Subcutaneous abdominal adipose tissue (tissue), 5 donors: Measurements from ENCODE around the gene JRKL.
"Not testable (repeated sequence)": the region's sequence is repeated elsewhere in the genome, so short reads cannot be mapped to it uniquely, and the experiment has no call there.

Experiments
- H3K27ac ChIP-seq: one replicate; pipeline ENCODE4 v1.7.0; 2013; ENCODE audit warnings: low read depth, mild to moderate bottlenecking, inconsistent platforms, low read length, moderate library complexity
- H3K27me3 ChIP-seq, 5 donors: one replicate each; pipeline ENCODE4 v1.7.0; 2013; ENCODE audit warnings: low read length in 5 of 5, inconsistent platforms in 1 of 5; ENCODE audit not compliant: control insufficient read depth in 5 of 5, insufficient read depth in 4 of 5
- H3K36me3 ChIP-seq, 5 donors: one replicate each; pipeline ENCODE4 v1.7.0; 2013; ENCODE audit warnings: low read length in 5 of 5; ENCODE audit not compliant: control insufficient read depth in 5 of 5, insufficient read depth in 5 of 5
- H3K4me1 ChIP-seq, 5 donors: one replicate each; pipeline ENCODE4 v1.7.0; 2013; ENCODE audit warnings: low read length in 5 of 5, mild to moderate bottlenecking in 3 of 5, moderate library complexity in 1 of 5; ENCODE audit not compliant: control insufficient read depth in 5 of 5, insufficient read depth in 5 of 5
- H3K4me3 ChIP-seq, 5 donors: one replicate each; pipeline ENCODE4 v1.7.0; 2013; ENCODE audit warnings: low read length in 5 of 5, low read depth in 1 of 5
- H3K9ac ChIP-seq, 5 donors: one replicate each; pipeline ENCODE4 v1.7.0; 2013; ENCODE audit warnings: low read length in 5 of 5, mild to moderate bottlenecking in 4 of 5, moderate library complexity in 3 of 5
- H3K9me3 ChIP-seq, 5 donors: one replicate each; pipeline ENCODE4 v1.7.0; 2013; ENCODE audit warnings: low read length in 5 of 5; ENCODE audit not compliant: control insufficient read depth in 5 of 5
- donor health status: healthy.
- donor health status: healthy.
- donor health status: healthy.
- donor health status: healthy.
- donor health status: healthy.

The JRKL gene

DNA sequence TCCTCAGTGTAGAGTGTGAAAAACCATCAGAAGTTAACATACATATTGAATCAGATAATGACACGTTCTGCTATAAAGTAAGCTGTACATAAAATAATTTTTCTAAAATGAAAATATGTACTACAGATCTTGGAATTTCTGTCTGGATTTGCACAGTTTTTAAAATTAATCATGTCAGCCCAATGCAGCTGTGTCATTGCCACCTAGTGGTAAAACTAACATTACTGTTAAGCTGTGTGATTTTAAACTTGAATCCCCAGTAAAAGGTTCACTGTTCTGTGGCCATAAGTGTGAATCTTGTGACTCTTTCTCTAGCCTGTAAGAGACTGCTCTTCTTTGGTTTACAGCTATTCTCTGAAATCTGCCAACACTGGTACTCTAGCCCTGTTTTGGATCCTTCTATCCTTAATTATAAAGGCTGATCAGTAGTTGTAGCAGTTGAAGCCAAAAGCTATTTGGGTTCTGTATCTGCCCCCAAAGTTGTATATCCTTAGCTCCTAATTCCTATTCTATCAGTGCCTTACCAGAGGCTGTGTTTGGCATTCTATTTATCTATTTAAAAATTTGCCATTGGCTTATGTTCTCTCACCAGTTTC, 4.0 kb downstream of the JRKL start:
- Histone ChIP-seq H3K27ac (peak overlapping the region; percentile 21), H3K9me3 (no peaks in the 10 kb centered on the region), H3K36me3 (no peaks in the 10 kb centered on the region), H3K9ac (peak overlapping the region in 1 of 5 donors; percentile 54), H3K4me1 (peaks cover 0 to 15% (median 14%) of the 10 kb centered on the region in 5 donors), H3K4me3 (no peak overlapping the region), H3K27me3 (no peaks in the 10 kb centered on the region)

DNA sequence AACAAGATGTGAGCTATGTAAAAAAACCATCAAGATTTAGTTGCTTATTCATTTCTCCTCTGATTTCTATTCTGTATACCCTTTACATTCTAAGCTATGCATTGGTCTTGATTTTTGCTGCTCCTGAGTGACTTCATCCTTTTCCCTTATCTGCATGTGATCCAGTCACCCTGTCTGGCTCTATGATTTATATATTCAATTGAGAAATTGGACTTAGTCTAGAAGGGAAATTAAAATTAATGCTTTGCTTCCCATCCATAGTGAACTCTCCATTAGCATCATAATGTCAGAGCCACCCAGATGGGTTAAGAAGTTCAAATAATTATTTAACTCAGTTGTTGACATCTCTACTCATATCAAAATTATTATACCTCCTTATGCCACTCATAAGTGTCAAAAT, 5.0 kb downstream of the JRKL start:
- Histone ChIP-seq H3K27ac (no peak overlapping the region), H3K36me3 (no peaks in the 10 kb centered on the region), H3K4me1 (peaks cover 0 to 11% (median 8%) of the 10 kb centered on the region in 5 donors), H3K4me3 (no peak overlapping the region), H3K27me3 (no peaks in the 10 kb centered on the region), H3K9ac (no peak overlapping the region), H3K9me3 (no peaks in the 10 kb centered on the region)

DNA sequence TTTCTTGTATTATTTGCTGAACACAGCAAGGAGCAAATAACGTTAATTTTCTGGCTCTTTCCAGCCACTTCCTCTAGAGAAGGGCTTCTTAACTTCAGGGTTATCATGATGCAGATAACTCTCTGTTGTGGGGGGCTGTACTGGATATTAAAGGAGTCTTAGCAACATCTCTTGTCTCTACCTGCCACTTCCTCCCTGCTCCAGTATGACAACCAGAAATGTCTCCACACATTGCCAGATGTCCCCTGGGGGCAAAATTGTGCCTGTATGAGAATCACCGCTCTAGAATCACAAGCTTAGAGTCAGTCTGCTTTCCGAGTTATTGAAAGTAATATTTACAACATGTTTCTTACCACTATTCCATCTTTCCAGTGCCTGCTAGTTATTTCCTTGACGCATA, 6.8 kb downstream of the JRKL start:
- H3K4me3 ChIP-seq: no peak overlapping the region
- no peaks in the 10 kb centered on the region for H3K36me3 ChIP-seq
- H3K9ac ChIP-seq: no peak overlapping the region
- H3K27me3 ChIP-seq: no peaks in the 10 kb centered on the region
- H3K27ac ChIP-seq: no peak overlapping the region
- H3K4me1 ChIP-seq: peaks cover 0 to 3% (median 0%) of the 10 kb centered on the region in 5 donors
- no peaks in the 10 kb centered on the region for H3K9me3 ChIP-seq

DNA sequence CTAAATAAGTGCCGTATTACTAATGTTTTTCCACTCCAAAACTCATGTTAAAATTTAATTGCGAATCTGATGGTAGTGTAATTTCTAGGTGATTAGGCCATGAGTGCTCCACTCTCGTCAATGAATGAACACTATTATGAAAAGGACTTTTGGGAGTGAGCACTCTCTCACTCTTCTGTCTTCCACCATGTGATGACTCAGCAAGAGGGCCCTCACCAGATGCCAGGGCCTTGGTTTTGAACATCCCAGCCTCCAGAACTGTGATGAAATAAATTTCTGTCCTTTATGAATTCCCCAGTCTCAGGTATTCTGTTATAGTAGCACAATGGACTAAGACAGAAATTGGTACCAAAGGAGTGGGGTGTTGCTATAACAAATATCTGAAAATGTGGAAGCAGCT, 8.1 kb downstream of the JRKL start:
- Histone ChIP-seq H3K27ac (no peak overlapping the region), H3K4me1 (peaks cover 0 to 3% (median 0%) of the 10 kb centered on the region in 5 donors), H3K27me3 (no peaks in the 10 kb centered on the region), H3K36me3 (no peaks in the 10 kb centered on the region), H3K9ac (no peak overlapping the region), H3K9me3 (no peaks in the 10 kb centered on the region), H3K4me3 (no peak overlapping the region)

DNA sequence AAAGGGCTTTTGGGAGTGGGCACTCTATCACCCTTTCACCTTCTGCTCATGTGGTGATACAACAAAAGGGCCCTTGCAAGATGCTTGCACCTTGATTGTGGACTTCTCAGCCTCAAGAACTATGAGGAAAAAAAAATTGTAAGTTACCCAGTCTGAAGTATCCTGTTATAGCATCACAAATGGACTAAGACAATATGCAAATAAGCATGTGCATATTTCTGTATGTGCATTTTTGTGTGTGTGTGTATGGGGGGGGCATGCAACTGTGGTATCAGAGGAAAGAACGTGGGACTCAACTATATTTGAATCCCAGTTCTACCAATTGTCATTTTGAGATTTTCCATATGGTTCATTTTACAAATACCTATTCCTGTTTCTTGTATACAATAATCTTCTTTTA, 10.9 kb downstream of the JRKL start:
- no peak overlapping the region for H3K27ac ChIP-seq
- H3K9me3 ChIP-seq: no peaks in the 10 kb centered on the region
- H3K36me3 ChIP-seq: no peaks in the 10 kb centered on the region
- no peak overlapping the region for H3K4me3 ChIP-seq
- no peaks in the 10 kb centered on the region for H3K4me1 ChIP-seq
- no peaks in the 10 kb centered on the region for H3K27me3 ChIP-seq
- no peak overlapping the region for H3K9ac ChIP-seq

DNA sequence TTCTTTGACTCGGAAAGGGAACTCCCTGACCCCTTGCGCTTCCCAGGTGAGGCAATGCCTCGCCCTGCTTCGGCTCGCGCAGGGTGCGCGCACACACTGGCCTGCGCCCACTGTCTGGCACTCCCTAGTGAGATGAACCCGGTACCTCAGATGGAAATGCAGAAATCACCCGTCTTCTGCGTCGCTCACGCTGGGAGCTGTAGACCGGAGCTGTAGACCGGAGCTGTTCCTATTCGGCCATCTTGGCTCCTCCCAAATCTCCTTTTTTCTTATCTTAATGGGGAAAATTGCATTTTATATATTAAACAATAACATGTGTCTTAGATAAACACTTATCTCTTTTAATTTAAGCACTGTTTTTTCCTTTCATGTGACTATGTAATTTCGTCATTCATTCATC, 21.6 kb downstream of the JRKL start:
- H3K9me3 ChIP-seq, H3K27me3 ChIP-seq, H3K36me3 ChIP-seq, H3K27ac ChIP-seq, H3K4me1 ChIP-seq, H3K4me3 ChIP-seq, H3K9ac ChIP-seq: not testable (repeated sequence)

DNA sequence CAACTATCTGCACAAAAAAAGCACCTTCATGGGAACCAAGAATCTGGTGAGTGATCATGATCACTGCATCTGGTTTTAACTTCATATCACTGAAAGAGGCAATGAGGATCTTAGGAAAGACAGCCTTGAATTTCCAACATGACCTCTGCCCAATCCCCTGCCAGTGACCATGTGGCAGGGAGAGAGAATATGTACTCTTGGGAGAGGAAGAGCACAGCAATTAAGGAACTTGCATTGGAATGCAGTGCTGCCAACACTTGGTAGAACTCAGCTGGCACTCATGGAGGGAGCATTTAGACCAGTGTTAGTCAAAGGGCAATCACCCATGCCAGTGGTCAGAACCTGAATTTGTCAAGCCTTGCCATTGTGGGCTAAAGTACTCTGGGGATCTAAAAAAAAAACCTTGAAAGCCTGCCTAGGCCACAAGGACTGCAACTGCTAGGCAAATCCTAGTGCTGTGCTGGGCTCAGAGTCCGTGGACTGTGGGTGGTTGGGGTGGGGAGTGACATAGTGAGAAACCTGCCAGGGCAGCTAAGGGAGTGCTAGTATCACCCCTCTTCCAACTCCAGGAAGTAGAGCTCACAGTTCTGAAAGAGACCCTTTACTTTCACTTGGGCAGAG, 23.1 kb downstream of the JRKL start:
- Histone ChIP-seq H3K9me3 (no peaks in the 10 kb centered on the region), H3K9ac (no peak overlapping the region), H3K4me3 (no peak overlapping the region), H3K36me3 (no peaks in the 10 kb centered on the region), H3K4me1 (no peaks in the 10 kb centered on the region), H3K27me3 (peaks cover 0 to 5% (median 3%) of the 10 kb centered on the region in 5 donors), H3K27ac (no peak overlapping the region)

DNA sequence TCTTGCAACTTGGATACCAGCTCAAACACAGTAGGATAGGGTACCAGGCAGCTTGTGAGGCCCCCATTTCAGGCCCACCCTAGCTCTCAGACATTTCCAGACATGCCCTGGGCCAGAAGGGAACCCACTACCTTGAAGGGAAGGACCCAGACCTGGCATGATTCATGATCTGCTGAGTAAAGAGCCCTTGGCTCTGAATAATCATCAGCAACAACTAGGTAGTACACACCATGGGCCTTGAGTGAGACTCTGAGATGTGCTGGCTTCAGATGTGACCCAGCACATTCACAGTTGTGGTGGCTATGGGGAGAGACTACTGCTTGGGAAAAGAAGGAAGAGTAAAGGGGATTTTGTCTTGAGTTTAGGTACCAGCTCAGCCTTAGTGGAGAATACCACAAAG, 23.6 kb downstream of the JRKL start:
- Histone ChIP-seq H3K9me3 (no peaks in the 10 kb centered on the region), H3K27ac (no peak overlapping the region), H3K4me1 (no peaks in the 10 kb centered on the region), H3K36me3 (no peaks in the 10 kb centered on the region), H3K4me3 (no peak overlapping the region), H3K27me3 (peaks cover 0 to 5% (median 3%) of the 10 kb centered on the region in 5 donors), H3K9ac (no peak overlapping the region)

DNA sequence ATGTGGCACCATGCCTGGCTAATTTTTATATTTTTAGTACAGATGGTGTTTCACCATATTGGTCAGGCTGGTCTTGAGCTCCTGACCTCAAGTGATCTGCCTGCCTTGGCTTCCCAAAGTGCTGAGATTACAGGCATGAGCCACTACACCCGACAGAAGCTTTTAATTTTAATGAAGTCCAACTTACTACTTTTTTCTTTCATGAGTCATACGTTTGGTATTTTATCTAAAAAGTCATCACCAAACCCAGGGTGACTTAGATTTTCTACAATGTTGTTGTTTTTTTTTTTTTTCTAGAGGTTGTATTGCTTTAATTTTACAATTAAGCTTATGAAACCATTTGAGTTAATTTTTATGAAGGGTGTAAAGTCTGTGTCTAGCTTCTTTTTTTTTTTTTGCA, 34.9 kb downstream of the JRKL start:
- Histone ChIP-seq H3K27me3 (no peaks in the 10 kb centered on the region), H3K36me3 (no peaks in the 10 kb centered on the region), H3K9me3 (no peaks in the 10 kb centered on the region), H3K4me1 (no peaks in the 10 kb centered on the region), H3K27ac (no peak overlapping the region), H3K4me3 (no peak overlapping the region), H3K9ac (no peak overlapping the region)

DNA sequence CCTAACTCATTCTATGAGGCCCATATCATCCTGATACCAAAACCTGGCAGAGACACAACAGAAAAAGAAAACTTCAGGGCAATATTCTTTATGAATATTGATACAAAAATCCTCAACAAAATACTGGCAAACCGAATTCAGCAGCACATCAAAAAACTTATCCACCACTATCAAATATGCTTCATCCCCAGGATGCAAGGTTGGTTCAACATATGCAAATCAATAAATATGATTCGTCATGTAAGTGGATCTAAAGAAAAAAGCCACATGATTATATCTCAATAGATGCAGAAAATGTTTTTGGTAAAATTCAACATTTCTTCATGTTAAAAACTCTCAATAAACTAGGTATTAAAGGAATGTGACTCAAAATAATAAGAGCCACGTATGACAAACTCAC, 40.9 kb downstream of the JRKL start:
- Histone ChIP-seq H3K4me3 (no peak overlapping the region), H3K27ac (no peak overlapping the region), H3K4me1 (no peaks in the 10 kb centered on the region), H3K9me3 (peaks cover 0 to 8% (median 0%) of the 10 kb centered on the region in 5 donors), H3K36me3 (no peaks in the 10 kb centered on the region), H3K27me3 (no peaks in the 10 kb centered on the region), H3K9ac (no peak overlapping the region)
